ENCODE results near the gene GNL1. TPM values are rescaled to one million over a fixed set of nuclear protein-coding genes. Genes with fewer than 3 reads are reported as not detected.

The GNL1 gene, protein sequence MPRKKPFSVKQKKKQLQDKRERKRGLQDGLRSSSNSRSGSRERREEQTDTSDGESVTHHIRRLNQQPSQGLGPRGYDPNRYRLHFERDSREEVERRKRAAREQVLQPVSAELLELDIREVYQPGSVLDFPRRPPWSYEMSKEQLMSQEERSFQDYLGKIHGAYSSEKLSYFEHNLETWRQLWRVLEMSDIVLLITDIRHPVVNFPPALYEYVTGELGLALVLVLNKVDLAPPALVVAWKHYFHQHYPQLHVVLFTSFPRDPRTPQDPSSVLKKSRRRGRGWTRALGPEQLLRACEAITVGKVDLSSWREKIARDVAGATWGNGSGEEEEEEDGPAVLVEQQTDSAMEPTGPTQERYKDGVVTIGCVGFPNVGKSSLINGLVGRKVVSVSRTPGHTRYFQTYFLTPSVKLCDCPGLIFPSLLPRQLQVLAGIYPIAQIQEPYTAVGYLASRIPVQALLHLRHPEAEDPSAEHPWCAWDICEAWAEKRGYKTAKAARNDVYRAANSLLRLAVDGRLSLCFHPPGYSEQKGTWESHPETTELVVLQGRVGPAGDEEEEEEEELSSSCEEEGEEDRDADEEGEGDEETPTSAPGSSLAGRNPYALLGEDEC
- total RNA-seq, result 100 to 1,000 TPM; 137 to 208 (median 187) TPM
- total RNA-seq (2013), result 59.7 TPM

DNA sequence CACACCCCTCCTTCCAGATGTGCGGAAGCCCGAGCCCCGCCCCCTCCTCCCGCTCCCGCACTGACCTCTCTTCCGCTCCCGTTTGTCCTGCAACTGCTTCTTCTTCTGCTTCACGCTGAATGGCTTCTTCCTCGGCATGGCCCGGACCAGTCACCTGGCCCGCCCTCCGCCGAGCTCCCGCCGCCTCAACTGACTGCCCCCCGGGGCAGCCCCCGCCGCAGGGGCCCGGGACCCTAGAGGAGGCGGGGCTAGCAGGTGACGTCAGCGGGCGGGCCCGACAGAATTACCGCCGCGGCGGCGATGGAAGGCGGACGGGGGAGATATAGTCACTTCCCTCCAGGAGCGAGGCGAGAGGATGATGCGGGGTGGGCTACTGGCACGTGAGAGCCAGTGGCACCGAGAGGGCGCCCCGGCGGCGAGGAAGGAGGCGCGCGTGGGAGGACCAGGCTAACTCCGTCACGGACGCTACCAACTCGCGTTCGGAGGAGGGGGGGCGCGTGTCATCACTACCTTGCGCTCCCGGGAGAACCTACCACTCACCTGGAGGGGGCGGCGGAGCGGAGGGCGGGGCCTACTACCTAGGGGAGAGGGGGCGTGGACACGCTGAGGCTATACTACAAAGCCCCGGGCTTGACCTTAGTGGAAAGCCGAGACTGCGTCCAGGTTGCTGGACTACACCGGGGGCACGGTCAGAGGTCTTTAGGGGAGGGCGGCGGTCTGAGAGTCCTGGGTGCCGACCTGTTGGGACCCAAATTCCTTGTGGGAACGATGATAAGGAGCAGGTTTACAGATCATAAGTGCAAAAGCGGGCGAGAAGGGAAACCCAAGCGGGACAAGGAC, at the start of gene GNL1:
Gene GNL1, minus strand, starts transcription at position 424 of the 840 bp plus-strand sequence. Its CDS starts 286 bp downstream, at position 138.
- intact Hi-C loops (cut with micrococcal nuclease), result loop anchor here (1.0 kb wide), 3 partner anchors 15 to 161 kb away; partner anchors contain the start of genes ABCF1, MDC1, MRPS18B and PPP1R10
- H3K4me1 Mint-ChIP-seq, result peaks cover 35 to 54% of the 10 kb centered on the region in 2 donors
- H3K4me3 Mint-ChIP-seq, result peak within 1 kb of the TSS; percentile 98
- DNase-seq (peak; percentile 97 to 99), ATAC-seq (peak; percentile 79 to 93 (median 80))
- WGBS (ENCODE audit: insufficient coverage), result under 1% methylated on average over 71 of the region's 71 CpGs
- H3K36me3 Mint-ChIP-seq, result peaks cover 10% of the 10 kb centered on the region
- peak within 1 kb of the TSS; percentile 98 to 100 for H3K27ac Mint-ChIP-seq
- peaks cover 24% of the 10 kb centered on the region for H3K4me1 ChIP-seq (ENCODE audit: control insufficient read depth, insufficient read depth, low read length)
- no peaks in the 10 kb centered on the region for H3K9me3 ChIP-seq (ENCODE audit: control insufficient read depth, insufficient read depth, low read length)
- H3K27me3 Mint-ChIP-seq (ENCODE audit: low read depth in 2 of 2), result no peaks in the 10 kb centered on the region
- TF ChIP-seq, protein P1, sequence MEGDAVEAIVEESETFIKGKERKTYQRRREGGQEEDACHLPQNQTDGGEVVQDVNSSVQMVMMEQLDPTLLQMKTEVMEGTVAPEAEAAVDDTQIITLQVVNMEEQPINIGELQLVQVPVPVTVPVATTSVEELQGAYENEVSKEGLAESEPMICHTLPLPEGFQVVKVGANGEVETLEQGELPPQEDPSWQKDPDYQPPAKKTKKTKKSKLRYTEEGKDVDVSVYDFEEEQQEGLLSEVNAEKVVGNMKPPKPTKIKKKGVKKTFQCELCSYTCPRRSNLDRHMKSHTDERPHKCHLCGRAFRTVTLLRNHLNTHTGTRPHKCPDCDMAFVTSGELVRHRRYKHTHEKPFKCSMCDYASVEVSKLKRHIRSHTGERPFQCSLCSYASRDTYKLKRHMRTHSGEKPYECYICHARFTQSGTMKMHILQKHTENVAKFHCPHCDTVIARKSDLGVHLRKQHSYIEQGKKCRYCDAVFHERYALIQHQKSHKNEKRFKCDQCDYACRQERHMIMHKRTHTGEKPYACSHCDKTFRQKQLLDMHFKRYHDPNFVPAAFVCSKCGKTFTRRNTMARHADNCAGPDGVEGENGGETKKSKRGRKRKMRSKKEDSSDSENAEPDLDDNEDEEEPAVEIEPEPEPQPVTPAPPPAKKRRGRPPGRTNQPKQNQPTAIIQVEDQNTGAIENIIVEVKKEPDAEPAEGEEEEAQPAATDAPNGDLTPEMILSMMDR (IDR thresholded peaks at IDR 0.05), result no peak
- H3K27me3 ChIP-seq (ENCODE audit: control insufficient read depth, insufficient read depth, low read length), result no peaks in the 10 kb centered on the region
- H3K4me3 ChIP-seq (ENCODE audit: low read length), result peak within 1 kb of the TSS; percentile 64
- peaks cover 22% of the 10 kb centered on the region for H3K36me3 ChIP-seq (ENCODE audit: control insufficient read depth, insufficient read depth, low read length)
- no peaks in the 10 kb centered on the region for H3K9me3 Mint-ChIP-seq
- H3K27ac ChIP-seq (ENCODE audit: low read length), result peak within 1 kb of the TSS; percentile 97

DNA sequence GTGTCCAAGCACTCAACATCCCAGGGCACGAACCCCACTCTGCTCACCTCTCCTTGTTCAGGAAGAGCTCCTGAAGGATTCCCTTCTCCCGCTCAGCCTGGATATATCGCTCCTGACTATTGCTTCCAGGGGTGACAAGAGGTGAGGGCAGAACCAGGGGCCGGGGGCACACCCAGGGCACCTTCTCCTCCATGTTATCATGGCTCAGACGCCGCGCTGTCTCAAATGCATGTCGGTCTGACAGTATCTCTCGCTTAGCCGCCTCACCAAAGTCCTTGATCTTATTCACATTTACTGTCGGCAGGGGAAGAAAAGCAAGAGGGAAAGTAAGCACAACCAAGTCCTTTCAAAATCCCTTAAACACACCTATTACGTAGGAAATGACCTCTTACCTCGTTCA, 47.7 kb upstream of the GNL1 start:
- intact Hi-C loops (cut with micrococcal nuclease), result no loop called here
- DNase-seq, result no peak
- no peaks in the 10 kb centered on the region for H3K27me3 ChIP-seq (ENCODE audit: control insufficient read depth, insufficient read depth, low read length)
- H3K27me3 Mint-ChIP-seq (ENCODE audit: low read depth in 2 of 2), result no peaks in the 10 kb centered on the region
- ATAC-seq, result no peak
- H3K9me3 ChIP-seq (ENCODE audit: control insufficient read depth, insufficient read depth, low read length), result no peaks in the 10 kb centered on the region
- no peak overlapping the region for H3K27ac ChIP-seq (ENCODE audit: low read length)
- H3K4me1 Mint-ChIP-seq, result peaks cover 35 to 47% of the 10 kb centered on the region in 2 donors
- peaks cover 27% of the 10 kb centered on the region for H3K4me1 ChIP-seq (ENCODE audit: control insufficient read depth, insufficient read depth, low read length)
- H3K9me3 Mint-ChIP-seq, result no peaks in the 10 kb centered on the region
- no peak overlapping the region for H3K4me3 ChIP-seq (ENCODE audit: low read length)
- H3K27ac Mint-ChIP-seq, result peak overlapping the region; percentile 59
- H3K4me3 Mint-ChIP-seq, result no peak overlapping the region
- TF ChIP-seq, protein P1 (IDR thresholded peaks at IDR 0.05), result no peak
- H3K36me3 ChIP-seq (ENCODE audit: control insufficient read depth, insufficient read depth, low read length), result peaks cover 86% of the 10 kb centered on the region
- H3K36me3 Mint-ChIP-seq, result peaks cover 47% of the 10 kb centered on the region
- 96% methylated on average over 13 of the region's 13 CpGs for WGBS (ENCODE audit: insufficient coverage)

- Mint-ChIP-seq H3K36me3 (peaks cover 38% of the 10 kb centered on the region), H3K9me3 (no peaks in the 10 kb centered on the region), H3K4me1 (peaks cover 41 to 42% of the 10 kb centered on the region in 2 donors), H3K4me3 (peak overlapping the region; percentile 46), H3K27me3 (ENCODE audit: low read depth in 2 of 2) (no peaks in the 10 kb centered on the region), H3K27ac (peak overlapping the region; percentile 70 to 73)
- DNase-seq (no peak), ATAC-seq (no peak)
- intact Hi-C loops (cut with micrococcal nuclease), result no loop called here
- Histone ChIP-seq H3K4me3 (ENCODE audit: low read length) (no peak overlapping the region), H3K27ac (ENCODE audit: low read length) (peak overlapping the region; percentile 51), H3K27me3 (ENCODE audit: control insufficient read depth, insufficient read depth, low read length) (no peaks in the 10 kb centered on the region), H3K9me3 (ENCODE audit: control insufficient read depth, insufficient read depth, low read length) (no peaks in the 10 kb centered on the region), H3K36me3 (ENCODE audit: control insufficient read depth, insufficient read depth, low read length) (peaks cover 67% of the 10 kb centered on the region), H3K4me1 (ENCODE audit: control insufficient read depth, insufficient read depth, low read length) (peaks cover 33% of the 10 kb centered on the region)
- TF ChIP-seq, protein P1 (IDR thresholded peaks at IDR 0.05), result no peak
- 93% methylated on average over 38 of the region's 39 CpGs for WGBS (ENCODE audit: insufficient coverage)
Observed at GRCh38 chr6:30601815-30602641, 45.7 kb upstream of the GNL1 start.

All from natural killer cell (primary cell).